A673 (cell line): ENCODE results near the gene UBE2J2.

ENCODE experiments used
- EZH2 ChIP-seq: fragments of 200-600 bp; sonication (generic); IDR thresholded peaks from 2 replicates; pipeline ENCODE4 v1.6.1; 2017; ENCODE audit warnings: borderline replicate concordance, low read depth, mild to moderate bottlenecking, mixed read lengths, antibody characterized with exemption, low read length; ENCODE audit not compliant: poor library complexity, severe bottlenecking
- TF ChIP-seq, protein P1 (sequence below): fragments of 300-800, 200-600 bp; sonication (generic); conservative IDR thresholded peaks from 2 replicates; pipeline ENCODE4 v1.5.1; 2017; ENCODE audit warnings: low read depth, mild to moderate bottlenecking, antibody characterized with exemption, low read length, moderate library complexity, mixed read lengths

DNA sequence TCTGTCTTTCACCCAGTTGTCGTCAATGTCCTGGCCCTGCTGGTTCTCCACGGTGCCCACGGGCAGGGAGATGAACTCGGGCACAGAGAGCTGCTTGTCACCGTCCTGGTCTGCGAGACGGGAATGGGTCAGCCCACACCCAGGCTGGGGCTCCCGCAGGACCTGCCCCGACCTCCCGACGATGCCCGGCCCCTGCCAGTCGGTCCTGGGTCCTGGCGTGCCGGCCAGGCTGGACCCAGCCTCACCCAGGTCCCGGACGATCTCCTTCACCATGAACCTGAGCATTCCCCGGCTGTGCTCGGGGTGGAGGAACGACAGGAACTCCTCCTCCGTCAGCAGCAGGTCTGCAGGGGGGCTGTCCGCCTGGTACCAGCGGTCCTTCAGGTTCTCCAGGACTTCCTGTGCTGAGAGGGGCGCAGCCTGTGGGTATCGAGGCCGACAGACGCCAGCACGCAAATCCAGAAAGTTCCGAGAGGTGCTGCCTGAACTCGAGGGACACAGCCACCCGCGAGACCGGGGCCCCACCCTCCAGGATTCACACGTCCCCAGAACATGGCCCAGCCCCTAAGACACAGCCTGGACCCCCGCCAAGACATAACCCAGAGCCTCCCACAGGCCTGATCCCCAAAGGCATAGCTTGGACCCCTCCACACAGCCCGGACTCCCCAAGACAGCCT, 55.0 kb downstream of the UBE2J2 start:
- TF ChIP-seq, protein P1, sequence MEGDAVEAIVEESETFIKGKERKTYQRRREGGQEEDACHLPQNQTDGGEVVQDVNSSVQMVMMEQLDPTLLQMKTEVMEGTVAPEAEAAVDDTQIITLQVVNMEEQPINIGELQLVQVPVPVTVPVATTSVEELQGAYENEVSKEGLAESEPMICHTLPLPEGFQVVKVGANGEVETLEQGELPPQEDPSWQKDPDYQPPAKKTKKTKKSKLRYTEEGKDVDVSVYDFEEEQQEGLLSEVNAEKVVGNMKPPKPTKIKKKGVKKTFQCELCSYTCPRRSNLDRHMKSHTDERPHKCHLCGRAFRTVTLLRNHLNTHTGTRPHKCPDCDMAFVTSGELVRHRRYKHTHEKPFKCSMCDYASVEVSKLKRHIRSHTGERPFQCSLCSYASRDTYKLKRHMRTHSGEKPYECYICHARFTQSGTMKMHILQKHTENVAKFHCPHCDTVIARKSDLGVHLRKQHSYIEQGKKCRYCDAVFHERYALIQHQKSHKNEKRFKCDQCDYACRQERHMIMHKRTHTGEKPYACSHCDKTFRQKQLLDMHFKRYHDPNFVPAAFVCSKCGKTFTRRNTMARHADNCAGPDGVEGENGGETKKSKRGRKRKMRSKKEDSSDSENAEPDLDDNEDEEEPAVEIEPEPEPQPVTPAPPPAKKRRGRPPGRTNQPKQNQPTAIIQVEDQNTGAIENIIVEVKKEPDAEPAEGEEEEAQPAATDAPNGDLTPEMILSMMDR: no peak
- TF ChIP-seq EZH2: no peak
